Liver (tissue), 9 donors: ENCODE measurements around the gene PPM1G. TPM values are rescaled to one million over a fixed set of nuclear protein-coding genes. Genes with fewer than 3 reads are reported as not detected.
A peak's percentile ranks its signal among the peaks of the same experiment; 100 is the strongest.

ENCODE experiments used
- DNase-seq: peaks from one replicate; pipeline ENCODE4 v3.0.0-alpha.2; 2017; ENCODE audit warnings: low spot score
- H3K27ac ChIP-seq, 2 donors: one replicate each; pipeline ENCODE4 v1.7.0; 2013; ENCODE audit warnings: inconsistent platforms in 2 of 2, low read length in 2 of 2, control low read depth in 1 of 2, low read depth in 1 of 2, mild to moderate bottlenecking in 1 of 2
- H3K27me3 ChIP-seq, 4 donors: one replicate each; pipeline versions ENCODE4 v1.6.1 to v1.7.0; 2013; ENCODE audit warnings: low read length in 3 of 4, inconsistent platforms in 1 of 4, mild to moderate bottlenecking in 1 of 4, moderate library complexity in 1 of 4; ENCODE audit not compliant: control insufficient read depth in 4 of 4, insufficient read depth in 4 of 4
- H3K36me3 ChIP-seq, 4 donors: one replicate each; pipeline versions ENCODE4 v1.6.1 to v1.7.0; 2013; ENCODE audit warnings: low read length in 3 of 4, mild to moderate bottlenecking in 3 of 4, low read depth in 1 of 4, moderate library complexity in 1 of 4; ENCODE audit not compliant: control insufficient read depth in 4 of 4, insufficient read depth in 3 of 4
- H3K4me1 ChIP-seq, 4 donors: one replicate each; pipeline versions ENCODE4 v1.6.1 to v1.7.0; 2013; ENCODE audit warnings: low read length in 3 of 4, mild to moderate bottlenecking in 3 of 4, moderate library complexity in 1 of 4; ENCODE audit not compliant: control insufficient read depth in 4 of 4, insufficient read depth in 4 of 4
- H3K4me3 ChIP-seq, 3 donors: one replicate each; pipeline versions ENCODE4 v1.6.1 to v1.7.0; 2013; ENCODE audit warnings: low read length in 3 of 3, control low read depth in 1 of 3, low read depth in 1 of 3, mild to moderate bottlenecking in 1 of 3
- H3K9ac ChIP-seq, 2 donors: one replicate each; pipeline ENCODE4 v1.7.0; 2013; ENCODE audit warnings: low read length in 2 of 2, mild to moderate bottlenecking in 2 of 2, moderate library complexity in 2 of 2, control low read depth in 1 of 2, low read depth in 1 of 2
- H3K9me3 ChIP-seq, 4 donors: one replicate each; pipeline versions ENCODE4 v1.6.1 to v1.7.0; 2013; ENCODE audit warnings: low read length in 3 of 4; ENCODE audit not compliant: control insufficient read depth in 4 of 4
- ATF3 ChIP-seq: IDR thresholded peaks from 2 replicates; pipeline ENCODE4 v1.6.1; 2016; ENCODE audit warnings: antibody characterized with exemption
- EGR1 ChIP-seq, 2 donors: IDR thresholded peaks; 2 replicates each; pipeline ENCODE4 v1.6.1; 2016 to 2018; ENCODE audit warnings: antibody characterized with exemption in 2 of 2, low read depth in 2 of 2
- FOXA1 ChIP-seq: IDR thresholded peaks from 2 replicates; pipeline ENCODE4 v1.6.1; 2016; ENCODE audit warnings: antibody characterized with exemption
- FOXA2 ChIP-seq: IDR thresholded peaks from 2 replicates; pipeline ENCODE4 v1.6.1; 2016; ENCODE audit warnings: antibody characterized with exemption
- GABPA ChIP-seq, 2 donors: IDR thresholded peaks in 1 of 2; conservative IDR thresholded peaks in 1 of 2; 2 replicates each; pipeline ENCODE4 v1.6.1; 2016; ENCODE audit warnings: antibody characterized with exemption in 2 of 2, mild to moderate bottlenecking in 1 of 2, moderate library complexity in 1 of 2
- HNF4A ChIP-seq, 2 donors: conservative IDR thresholded peaks; 2 replicates each; pipeline ENCODE4 v1.6.1; 2016; ENCODE audit warnings: antibody characterized with exemption in 2 of 2, mild to moderate bottlenecking in 2 of 2
- HNF4G ChIP-seq: IDR thresholded peaks from 2 replicates; pipeline ENCODE4 v1.6.1; 2016; ENCODE audit warnings: antibody characterized with exemption
- JUND ChIP-seq, 2 donors: IDR thresholded peaks; 2 replicates each; pipeline ENCODE4 v1.6.1; 2016; ENCODE audit warnings: antibody characterized with exemption in 2 of 2
- NR2F2 ChIP-seq: IDR thresholded peaks from 2 replicates; pipeline ENCODE4 v1.6.1; 2016; ENCODE audit warnings: antibody characterized with exemption
- RAD21 ChIP-seq, 2 donors: IDR thresholded peaks; 2 replicates each; pipeline ENCODE4 v1.6.1; 2016; ENCODE audit warnings: antibody characterized with exemption in 2 of 2, mild to moderate bottlenecking in 2 of 2
- REST ChIP-seq: IDR thresholded peaks from 2 replicates; pipeline ENCODE4 v1.6.1; 2016; ENCODE audit warnings: antibody characterized with exemption, mild to moderate bottlenecking
- RXRA ChIP-seq, 2 donors: IDR thresholded peaks; 2 replicates each; pipeline ENCODE4 v1.6.1; 2017 to 2018; ENCODE audit warnings: antibody characterized with exemption in 2 of 2, mild to moderate bottlenecking in 1 of 2
- SP1 ChIP-seq: IDR thresholded peaks from 2 replicates; pipeline ENCODE4 v1.6.1; 2018; ENCODE audit warnings: antibody characterized with exemption, mild to moderate bottlenecking
- TAF1 ChIP-seq: conservative IDR thresholded peaks from 2 replicates; pipeline ENCODE4 v1.6.1; 2016; ENCODE audit warnings: antibody characterized with exemption, mild to moderate bottlenecking
- YY1 ChIP-seq: IDR thresholded peaks from 2 replicates; pipeline ENCODE4 v1.6.1; 2016; ENCODE audit warnings: antibody characterized with exemption, mild to moderate bottlenecking
- ZBTB33 ChIP-seq: IDR thresholded peaks from 2 replicates; pipeline ENCODE4 v1.6.1; 2016; ENCODE audit warnings: antibody characterized with exemption
- WGBS: extraction: QIAGEN DNeasy Blood & Tissue Kit; methylation state at CpG from one replicate; pipeline ENCODE4 v1.1.7; 2013; 5-methylcytosine and 5-hydroxymethylcytosine counted together
- polyA plus RNA-seq, 2 donors: library from polyadenylated mRNA; stranded (reverse) in 1 of 2; unstranded in 1 of 2; fragments of 200-250 nt in 1 of 2; fragments of >200 nt in 1 of 2; fragmentation: Nextera tagmentation in 1 of 2; extraction: Ambion mirVana in 1 of 2; gene quantifications; one replicate each; pipeline versions ENCODE4 v1.2.1 to v1.2.3, GENCODE V29; 2013 to 2015
- total RNA-seq, 2 donors: library from RNA; depleted of rRNA; stranded (reverse); fragments of >200 nt; gene quantifications; one replicate each; pipeline ENCODE4 v1.2.3, GENCODE V29; 2014
- TF ChIP-seq, protein P1 (sequence below): fragments of 150-350 bp; IDR thresholded peaks from 2 replicates; pipeline ENCODE4 v1.5.1; 2017; ENCODE audit warnings: improper control_type of control experiment, low read depth, low read length; ENCODE audit not compliant: missing input control
- TF ChIP-seq, protein P2 (sequence below): IDR thresholded peaks from 2 replicates; pipeline ENCODE4 v1.6.1; 2016; ENCODE audit warnings: antibody characterized with exemption
- donor health status: healthy.
- donor health status: healthy.
- donor health status: healthy.
- donor health status: healthy.
- donor health status: healthy.

The PPM1G gene
- total and polyA plus RNA-seq, 4 donors, result 26.4 to 45.5 (median 33.1) TPM

DNA sequence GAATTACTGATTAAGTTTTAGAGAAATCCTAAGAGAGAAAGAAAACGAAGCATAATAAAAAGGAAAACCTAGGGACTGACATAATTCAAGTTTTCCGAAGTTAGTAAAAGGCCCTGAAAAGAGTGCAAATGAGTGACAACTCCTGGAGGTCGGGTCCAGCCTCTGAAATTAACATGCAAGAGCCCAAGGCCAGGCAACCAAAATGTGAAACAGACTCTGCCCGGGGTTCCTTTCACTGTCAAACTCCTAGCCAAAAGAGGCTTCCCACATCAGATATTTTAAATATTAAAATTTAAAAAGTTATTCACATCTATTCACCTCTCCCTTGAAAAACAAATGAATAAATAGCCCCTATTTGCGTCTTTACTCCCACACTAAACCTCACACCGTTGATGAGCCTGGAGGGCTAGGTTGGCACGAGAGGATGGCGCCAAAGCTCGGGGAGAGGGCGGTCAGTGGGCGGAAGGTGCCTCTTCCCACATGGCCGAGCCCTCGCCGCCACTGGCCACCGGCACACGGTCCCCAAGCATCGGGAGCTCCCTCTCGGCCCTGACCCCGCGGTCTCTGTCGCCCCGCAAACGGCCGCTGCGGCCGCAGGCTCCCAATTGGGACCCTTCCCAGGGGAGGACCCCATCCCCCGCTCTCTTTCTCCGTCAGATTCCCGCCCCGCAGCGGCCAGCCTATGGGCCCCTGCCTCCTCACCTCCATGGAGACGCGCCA is 630 bp downstream of the PPM1G start:
- TF ChIP-seq RAD21 (IDR thresholded peaks at IDR 0.05) (no peak), HNF4A (conservative IDR thresholded peaks at IDR 0.05) (no peak), NR2F2 (no peak), ZBTB33 (no peak), TAF1 (no peak), REST (no peak), FOXA1 (no peak), ATF3 (no peak), FOXA2 (no peak), YY1 (no peak), SP1 (no peak), JUND (IDR thresholded peaks at IDR 0.05) (no peak), HNF4G (no peak), GABPA (IDR thresholded peaks at IDR 0.05 in 1 of 2, conservative IDR thresholded peaks at IDR 0.05 in 1 of 2) (no peak), EGR1 (IDR thresholded peaks at IDR 0.05; ENCODE audit: low read depth in 2 of 2) (no peak), RXRA (IDR thresholded peaks at IDR 0.05) (no peak)
- TF ChIP-seq, protein P1, sequence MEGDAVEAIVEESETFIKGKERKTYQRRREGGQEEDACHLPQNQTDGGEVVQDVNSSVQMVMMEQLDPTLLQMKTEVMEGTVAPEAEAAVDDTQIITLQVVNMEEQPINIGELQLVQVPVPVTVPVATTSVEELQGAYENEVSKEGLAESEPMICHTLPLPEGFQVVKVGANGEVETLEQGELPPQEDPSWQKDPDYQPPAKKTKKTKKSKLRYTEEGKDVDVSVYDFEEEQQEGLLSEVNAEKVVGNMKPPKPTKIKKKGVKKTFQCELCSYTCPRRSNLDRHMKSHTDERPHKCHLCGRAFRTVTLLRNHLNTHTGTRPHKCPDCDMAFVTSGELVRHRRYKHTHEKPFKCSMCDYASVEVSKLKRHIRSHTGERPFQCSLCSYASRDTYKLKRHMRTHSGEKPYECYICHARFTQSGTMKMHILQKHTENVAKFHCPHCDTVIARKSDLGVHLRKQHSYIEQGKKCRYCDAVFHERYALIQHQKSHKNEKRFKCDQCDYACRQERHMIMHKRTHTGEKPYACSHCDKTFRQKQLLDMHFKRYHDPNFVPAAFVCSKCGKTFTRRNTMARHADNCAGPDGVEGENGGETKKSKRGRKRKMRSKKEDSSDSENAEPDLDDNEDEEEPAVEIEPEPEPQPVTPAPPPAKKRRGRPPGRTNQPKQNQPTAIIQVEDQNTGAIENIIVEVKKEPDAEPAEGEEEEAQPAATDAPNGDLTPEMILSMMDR, result no peak
- TF ChIP-seq, protein P2, sequence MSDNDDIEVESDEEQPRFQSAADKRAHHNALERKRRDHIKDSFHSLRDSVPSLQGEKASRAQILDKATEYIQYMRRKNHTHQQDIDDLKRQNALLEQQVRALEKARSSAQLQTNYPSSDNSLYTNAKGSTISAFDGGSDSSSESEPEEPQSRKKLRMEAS, result no peak
- Histone ChIP-seq H3K27me3 (no peaks in the 10 kb centered on the region), H3K9ac (peak overlapping the region; percentile 39 to 94), H3K9me3 (no peaks in the 10 kb centered on the region), H3K4me1 (peaks cover 4 to 21% (median 14%) of the 10 kb centered on the region in 4 donors), H3K36me3 (peaks cover 0 to 2% (median 0%) of the 10 kb centered on the region in 4 donors), H3K27ac (peak overlapping the region; percentile 86 to 89), H3K4me3 (peak overlapping the region; percentile 72 to 99 (median 91))
- DNase-seq, result no peak
- WGBS, result under 1% methylated on average over 33 of the region's 33 CpGs
